ENCODE measurements around the gene PTCD1.

- TF ChIP-seq CTCF (IDR thresholded peaks at IDR 0.05; ENCODE audit: low read depth, low read length, poor library complexity, severe bottlenecking) (peak; percentile 24), EZH2phosphoT487 (IDR thresholded peaks at IDR 0.05; ENCODE audit: borderline replicate concordance, low read length) (no peak)
These were observed 22.6 kb upstream of the PTCD1 start for GRCh38 chr7:99461221-99461620.

All from DOHH2 (cell line).